Upper lobe of left lung (tissue), 6 donors: ENCODE results near the gene CDAN1. TPM values are rescaled to one million over a fixed set of nuclear protein-coding genes. Genes with fewer than 3 reads are reported as not detected.

Source experiments
- ATAC-seq, 2 donors: fragments of 200-7000 bp; cut with Tn5 transposase; one replicate each; pipeline ENCODE4 v1.9.1; 2022; ENCODE audit warnings: mild to moderate bottlenecking in 2 of 2, moderate library complexity in 2 of 2; ENCODE audit not compliant: low FRiP score in 2 of 2
- DNase-seq, 2 donors: peaks; one replicate each; pipeline ENCODE4 v3.0.0-alpha.2; 2019 to 2020
- H3K27ac ChIP-seq, 4 donors: fragments of 200-600 bp; sonication (generic); one replicate each; pipeline ENCODE4 v1.5.1; 2016 to 2019
- H3K27me3 ChIP-seq, 4 donors: fragments of 200-600 bp; sonication (generic); one replicate each; pipeline ENCODE4 v1.5.1; 2017 to 2019
- H3K36me3 ChIP-seq, 4 donors: fragments of 200-600 bp; sonication (generic); one replicate each; pipeline ENCODE4 v1.5.1; 2016 to 2019
- H3K4me1 ChIP-seq, 4 donors: fragments of 200-600 bp; sonication (generic); one replicate each; pipeline ENCODE4 v1.5.1; 2018 to 2019
- H3K4me3 ChIP-seq, 4 donors: fragments of 200-600 bp; sonication (generic); one replicate each; pipeline ENCODE4 v1.5.1; 2017 to 2019; ENCODE audit warnings: mild to moderate bottlenecking in 2 of 4, moderate library complexity in 1 of 4
- H3K9me3 ChIP-seq, 4 donors: fragments of 200-600 bp; sonication (generic); one replicate each; pipeline ENCODE4 v1.5.1; 2018 to 2019
- CTCF ChIP-seq, 6 experiments: fragments of 450-650 bp in 4 of 6; fragments of 200-600 bp in 2 of 6; sonication (generic) in 2 of 6; IDR thresholded peaks; one replicate each; pipeline ENCODE4 v1.5.1; 2016 to 2019; ENCODE audit warnings: antibody characterized with exemption in 6 of 6
- EP300 ChIP-seq, 4 donors: sonication (generic); formaldehyde crosslinking; IDR thresholded peaks; one replicate each; pipeline ENCODE4 v1.5.1; 2017; ENCODE audit warnings: antibody characterized with exemption in 4 of 4, control low read depth in 2 of 4
- POLR2A ChIP-seq, 4 donors: fragments of 450-650 bp; IDR thresholded peaks; one replicate each; pipeline ENCODE4 v1.5.1; 2016 to 2017; ENCODE audit warnings: antibody characterized with exemption in 4 of 4, mild to moderate bottlenecking in 2 of 4
- POLR2AphosphoS5 ChIP-seq, 2 donors: sonication (generic); formaldehyde crosslinking; IDR thresholded peaks; one replicate each; pipeline ENCODE4 v1.5.1; 2017; ENCODE audit warnings: antibody characterized with exemption in 2 of 2
- WGBS, 2 donors: methylation state at CpG; one replicate each; pipeline ENCODE4 v1.1.5; 2017 to 2018; 5-methylcytosine and 5-hydroxymethylcytosine counted together
- total RNA-seq, 6 donors: library from RNA; depleted of rRNA in 4 of 6; stranded (reverse); fragments of >200 nt in 4 of 6; gene quantifications; one replicate each; pipeline versions ENCODE4 v1.1.0 to v1.2.1, GENCODE V29; 2016 to 2021
- donor health status: DM: no; HTN: no; CAD: no; lungs with moderate emphysema.
- donor health status: DM: no; HTN: yes; CAD: no; lungs with severe emphysema.

The CDAN1 gene
- total RNA-seq, 6 donors from 2014 or later, result 9.1 to 30.4 (median 12.6) TPM

DNA sequence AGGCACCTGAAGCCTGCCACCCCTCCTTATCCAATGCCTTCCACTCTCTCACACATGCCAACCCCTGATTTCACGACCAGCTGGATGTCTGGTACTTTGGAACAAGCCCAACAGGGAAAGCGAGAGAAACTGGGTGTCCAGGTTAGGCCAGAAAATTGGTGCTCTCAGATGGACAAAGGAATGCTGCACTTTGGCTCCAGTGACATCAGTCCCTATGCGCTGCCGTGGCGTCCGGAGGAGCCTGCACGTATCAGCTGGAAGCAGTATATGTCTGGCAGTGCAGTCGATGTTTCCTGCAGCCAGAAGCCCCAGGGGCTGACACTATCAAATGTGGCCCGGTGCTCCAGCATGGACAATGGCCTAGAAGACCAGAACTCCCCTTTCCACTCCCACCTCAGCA lies 45.2 kb downstream of the CDAN1 start:
- DNase-seq (peak in 1 of 2 donors; percentile 41), ATAC-seq (no peak)
- Histone ChIP-seq H3K4me3 (no peak overlapping the region), H3K9me3 (no peaks in the 10 kb centered on the region), H3K36me3 (peaks cover 0 to 95% (median 51%) of the 10 kb centered on the region in 4 donors), H3K4me1 (no peaks in the 10 kb centered on the region), H3K27me3 (no peaks in the 10 kb centered on the region), H3K27ac (no peak overlapping the region)
- 93 to 94% methylated on average over 9 of the region's 9 CpGs for WGBS, 2 donors
- TF ChIP-seq POLR2A (IDR thresholded peaks at IDR 0.05) (no peak), EP300 (IDR thresholded peaks at IDR 0.05) (no peak), CTCF (IDR thresholded peaks at IDR 0.05) (no peak), POLR2AphosphoS5 (IDR thresholded peaks at IDR 0.05) (no peak)

DNA sequence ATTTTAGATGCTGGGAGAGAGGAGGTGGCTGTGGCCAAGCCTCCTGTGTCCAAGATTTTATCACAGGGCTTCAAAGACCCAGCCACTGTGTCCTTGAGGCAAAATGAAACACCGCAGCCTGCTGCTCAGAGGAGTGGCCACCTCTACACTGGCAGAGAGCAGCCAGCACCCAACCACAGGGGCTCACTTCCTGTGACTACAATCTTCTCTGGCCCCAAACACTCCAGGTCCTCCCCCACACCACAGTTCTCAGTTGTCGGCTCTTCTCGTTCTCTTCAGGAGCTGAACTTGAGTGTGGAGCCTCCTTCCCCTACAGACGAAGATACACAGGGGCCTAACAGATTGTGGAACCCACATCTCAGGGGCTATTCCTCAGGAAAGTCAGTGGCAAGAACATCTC lies 45.6 kb downstream of the CDAN1 start:
- no peaks in the 10 kb centered on the region for H3K27me3 ChIP-seq
- 78% methylated on average over 4 of the region's 4 CpGs for WGBS, 2 donors
- no peak overlapping the region for H3K27ac ChIP-seq
- DNase-seq, result no peak
- TF ChIP-seq CTCF (IDR thresholded peaks at IDR 0.05) (no peak), EP300 (IDR thresholded peaks at IDR 0.05) (no peak), POLR2A (IDR thresholded peaks at IDR 0.05) (no peak), POLR2AphosphoS5 (IDR thresholded peaks at IDR 0.05) (no peak)
- H3K4me1 ChIP-seq, result no peaks in the 10 kb centered on the region
- no peak overlapping the region for H3K4me3 ChIP-seq
- H3K36me3 ChIP-seq, result peaks cover 0 to 97% (median 51%) of the 10 kb centered on the region in 4 donors
- no peak for ATAC-seq
- H3K9me3 ChIP-seq, result no peaks in the 10 kb centered on the region

GRCh38 chr15:42688301-42688700 lies 48.6 kb downstream of the CDAN1 start:
- Histone ChIP-seq H3K4me1 (no peaks in the 10 kb centered on the region), H3K9me3 (no peaks in the 10 kb centered on the region), H3K4me3 (no peak overlapping the region), H3K36me3 (peaks cover 0 to 99% (median 50%) of the 10 kb centered on the region in 4 donors), H3K27me3 (no peaks in the 10 kb centered on the region), H3K27ac (no peak overlapping the region)
- DNase-seq (no peak), ATAC-seq (no peak)
- WGBS, 2 donors, result 83 to 90% methylated on average over 3 of the region's 3 CpGs
- TF ChIP-seq CTCF (IDR thresholded peaks at IDR 0.05) (no peak), EP300 (IDR thresholded peaks at IDR 0.05) (no peak), POLR2A (IDR thresholded peaks at IDR 0.05) (no peak), POLR2AphosphoS5 (IDR thresholded peaks at IDR 0.05) (no peak)

DNA sequence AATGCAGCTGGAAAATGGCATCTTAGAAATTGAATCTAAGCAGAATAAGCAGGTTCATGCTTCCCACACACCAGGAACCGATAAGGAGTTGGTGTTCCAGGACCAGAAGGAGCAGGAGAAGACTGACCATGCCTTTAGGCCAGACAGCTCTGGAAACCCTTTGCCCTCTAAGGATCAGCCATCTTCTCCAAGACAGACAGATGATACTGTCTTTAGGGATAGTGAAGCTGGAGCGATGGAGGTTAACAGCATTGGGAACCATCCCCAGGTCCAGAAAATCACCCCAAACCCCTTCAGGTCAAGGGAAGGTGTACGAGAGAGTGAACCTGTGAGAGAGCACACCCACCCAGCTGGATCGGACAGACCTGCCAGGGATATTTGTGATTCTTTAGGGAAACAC lies 49.2 kb downstream of the CDAN1 start:
- TF ChIP-seq POLR2AphosphoS5 (IDR thresholded peaks at IDR 0.05), result no peak
- TF ChIP-seq POLR2A (IDR thresholded peaks at IDR 0.05), result no peak
- no peak for TF ChIP-seq EP300 (IDR thresholded peaks at IDR 0.05)
- TF ChIP-seq CTCF (IDR thresholded peaks at IDR 0.05), result no peak
- ATAC-seq, result no peak
- no peak overlapping the region for H3K4me3 ChIP-seq
- H3K36me3 ChIP-seq, result peaks cover 1 to 99% (median 49%) of the 10 kb centered on the region in 4 donors
- no peak overlapping the region for H3K27ac ChIP-seq
- H3K4me1 ChIP-seq, result no peaks in the 10 kb centered on the region
- no peaks in the 10 kb centered on the region for H3K9me3 ChIP-seq
- no peaks in the 10 kb centered on the region for H3K27me3 ChIP-seq
- 95 to 96% methylated on average over 4 of the region's 4 CpGs for whole genome bisulfite sequencing, 2 donors
- no peak for DNase-seq

DNA sequence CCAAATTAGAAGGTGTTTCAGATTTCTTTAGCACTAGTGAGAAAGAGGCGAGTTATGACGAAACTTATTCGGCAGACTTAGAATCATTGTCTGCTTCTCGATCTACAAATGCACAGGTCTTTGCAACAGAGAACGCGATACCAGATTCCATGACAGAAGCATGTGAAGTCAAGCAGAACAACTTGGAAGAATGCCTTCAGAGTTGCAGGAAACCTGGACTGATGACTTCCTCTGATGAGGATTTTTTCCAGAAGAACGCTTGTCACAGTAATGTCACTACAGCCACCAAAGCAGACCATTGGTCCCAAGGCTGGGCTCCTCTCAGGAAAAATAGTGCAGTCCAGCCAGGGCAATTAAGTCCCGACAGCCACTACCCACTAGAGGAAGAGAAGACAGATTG lies 50.6 kb downstream of the CDAN1 start:
- 96 to 99% methylated on average over 8 of the region's 8 CpGs for WGBS, 2 donors
- H3K36me3 ChIP-seq, result peaks cover 7 to 99% (median 49%) of the 10 kb centered on the region in 4 donors
- no peak overlapping the region for H3K27ac ChIP-seq
- H3K27me3 ChIP-seq, result no peaks in the 10 kb centered on the region
- ATAC-seq (no peak), DNase-seq (no peak)
- no peak overlapping the region for H3K4me3 ChIP-seq
- H3K4me1 ChIP-seq, result no peaks in the 10 kb centered on the region
- H3K9me3 ChIP-seq, result no peaks in the 10 kb centered on the region
- TF ChIP-seq POLR2A (IDR thresholded peaks at IDR 0.05) (no peak), CTCF (IDR thresholded peaks at IDR 0.05) (no peak), EP300 (IDR thresholded peaks at IDR 0.05) (no peak), POLR2AphosphoS5 (IDR thresholded peaks at IDR 0.05) (no peak)
